NOMO-1 (cell line): Measurements from ENCODE around the gene PPIB.
"Not testable (repeated sequence)": the region's sequence is repeated elsewhere in the genome, so short reads cannot be mapped to it uniquely, and the experiment has no call there.

Source experiments
- DNase-seq, 2 experiments: peaks; one replicate each; lab custom pipeline; 2025; ENCODE audit not compliant: unreplicated experiment in 2 of 2; lab: John Stamatoyannopoulos, UW

PPIB gene

GRCh38 chr15:64141798-64142512 lies 20.9 kb downstream of the PPIB start:
- no peak for DNase-seq

GRCh38 chr15:64138331-64138941 lies 24.4 kb downstream of the PPIB start:
- DNase-seq = no peak

GRCh38 chr15:64137226-64137833 lies 25.5 kb downstream of the PPIB start:
- DNase-seq = no peak

DNA sequence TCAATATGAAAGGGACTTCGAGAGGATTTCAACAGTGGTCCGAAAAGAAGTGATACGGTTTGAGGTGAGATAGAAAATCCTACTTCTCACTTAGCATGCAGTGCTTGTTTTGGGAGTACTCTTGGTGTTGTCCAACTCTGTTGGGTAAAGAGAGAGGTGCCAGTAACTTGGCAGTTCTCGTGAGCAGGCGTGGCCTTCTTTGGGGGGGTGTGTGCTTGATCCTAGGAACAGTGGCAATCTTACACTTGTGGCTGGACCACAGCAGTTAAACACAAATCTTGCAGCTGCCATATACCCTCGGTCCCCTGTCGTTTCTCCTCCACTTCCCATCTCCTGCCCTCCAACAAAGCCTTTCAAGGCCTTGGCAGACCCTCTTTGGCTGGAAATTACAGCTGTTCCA lies 26.5 kb downstream of the PPIB start:
- DNase-seq = no peak

GRCh38 chr15:64134345-64134829 lies 28.4 kb downstream of the PPIB start:
- no peak for DNase-seq

DNA sequence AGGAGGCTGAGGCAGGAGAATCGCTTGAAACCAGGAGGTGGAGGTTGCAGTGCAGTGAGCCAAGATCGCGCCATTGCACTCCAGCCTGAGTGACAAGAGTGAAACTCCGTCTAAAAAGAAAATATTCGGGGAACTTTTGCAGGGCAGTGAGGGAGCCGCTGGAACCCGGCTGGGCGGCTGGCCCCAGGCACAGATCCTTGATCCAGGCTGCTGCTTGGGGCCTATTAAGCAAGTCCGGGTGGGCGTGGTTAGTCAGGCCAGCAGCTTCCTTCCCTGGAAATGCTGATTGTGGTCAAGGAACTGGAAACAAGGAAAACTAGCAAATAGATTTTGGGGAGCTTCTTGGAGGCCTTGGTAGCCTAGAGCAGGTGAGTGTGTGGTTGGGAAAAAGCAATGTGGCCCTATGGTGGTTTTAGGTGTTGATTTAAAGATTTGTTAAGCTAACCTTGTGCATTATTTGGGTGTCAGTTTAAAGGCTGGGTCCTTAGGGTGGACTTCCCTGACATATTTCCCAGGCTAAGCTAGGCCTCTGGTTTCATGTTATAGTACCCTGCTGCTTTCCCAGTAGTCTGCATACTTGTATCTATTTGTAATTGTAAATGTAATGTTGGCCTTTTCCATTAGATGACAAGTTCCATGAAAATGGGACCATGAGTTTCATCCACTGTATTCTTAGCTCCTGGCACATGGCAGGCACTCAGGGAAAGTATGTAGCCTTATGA lies 29.0 kb downstream of the PPIB start:
- DNase-seq = no peak

DNA sequence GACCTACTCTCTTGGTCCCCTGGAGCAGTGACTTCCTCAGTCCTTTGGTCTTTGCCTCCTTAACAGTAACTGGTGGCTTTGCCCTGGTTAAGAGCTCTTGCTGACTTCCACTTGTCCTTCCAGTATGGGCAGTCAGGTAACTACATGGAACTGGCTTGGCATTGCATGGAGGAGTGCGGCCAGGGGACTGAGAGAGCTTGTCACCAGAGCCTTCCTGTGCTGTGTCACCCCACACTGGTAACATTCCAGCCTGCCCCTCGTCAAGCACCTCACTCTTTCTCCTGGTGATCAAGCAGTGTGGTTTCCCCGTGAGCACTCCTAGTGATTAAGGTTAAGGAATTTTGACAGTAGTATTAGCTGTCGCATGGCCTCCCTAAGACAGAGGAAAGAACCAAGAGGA lies 30.6 kb downstream of the PPIB start:
- DNase-seq = no peak

DNA sequence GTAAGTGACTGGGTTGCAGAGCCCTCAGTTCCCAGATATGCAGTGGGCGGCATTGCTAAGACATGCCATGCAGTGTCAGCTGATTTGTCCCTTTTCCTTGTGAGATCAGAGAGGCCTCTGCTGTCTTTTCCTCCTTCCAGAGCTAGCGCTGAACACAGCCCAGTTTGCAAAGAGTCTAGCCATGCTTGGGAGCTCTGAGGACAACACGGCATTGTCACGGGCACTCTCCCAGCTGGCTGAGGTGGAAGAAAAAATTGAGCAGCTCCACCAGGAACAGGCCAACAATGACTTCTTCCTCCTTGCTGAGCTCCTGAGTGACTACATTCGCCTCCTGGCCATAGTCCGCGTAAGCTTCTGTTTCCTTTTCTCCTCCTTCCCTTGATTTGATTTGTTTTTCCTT lies 31.3 kb downstream of the PPIB start:
- DNase-seq = no peak

DNA sequence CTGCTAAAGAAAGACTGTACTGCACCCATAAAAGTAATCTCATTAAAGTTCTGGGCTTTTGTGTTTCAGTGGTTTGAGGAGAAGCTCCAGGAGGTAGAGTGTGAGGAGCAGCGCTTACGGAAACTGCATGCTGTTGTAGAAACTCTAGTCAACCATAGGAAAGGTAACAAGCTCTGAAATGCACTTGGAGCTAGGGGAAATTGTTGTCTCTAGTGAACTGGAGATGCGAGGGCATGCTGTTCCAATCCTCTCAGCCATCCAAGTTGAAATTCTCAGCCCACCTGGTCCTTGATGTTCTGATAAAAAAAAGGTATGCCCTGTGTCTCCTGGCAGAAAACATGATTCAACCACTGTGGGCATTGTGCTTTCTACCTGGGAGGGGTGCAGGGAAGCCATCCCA lies 32.7 kb downstream of the PPIB start:
- DNase-seq = no peak

GRCh38 chr15:64127521-64128270 lies 35.1 kb downstream of the PPIB start:
- no peak for DNase-seq

DNA sequence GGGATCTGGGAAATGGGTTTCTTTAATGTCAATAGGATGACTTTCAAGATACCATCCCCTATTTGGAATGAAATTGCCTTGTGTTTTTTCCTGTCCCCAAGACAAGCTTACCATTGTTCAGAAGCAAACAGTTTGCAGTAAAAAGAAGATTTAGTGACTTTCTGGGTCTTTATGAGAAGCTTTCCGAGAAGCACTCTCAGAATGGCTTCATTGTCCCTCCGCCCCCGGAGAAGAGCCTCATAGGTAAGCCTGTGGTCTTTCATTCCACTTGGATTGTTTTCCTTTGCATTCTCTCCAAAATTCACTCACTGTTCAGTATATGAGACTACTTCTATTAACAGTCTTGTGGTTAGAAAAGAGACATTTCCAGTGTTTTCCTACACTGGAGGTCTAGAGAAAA lies 36.8 kb downstream of the PPIB start:
- no peak for DNase-seq

- no peak for DNase-seq
Measured at GRCh38 chr15:64122936-64123351, 39.9 kb downstream of the PPIB start.

DNA sequence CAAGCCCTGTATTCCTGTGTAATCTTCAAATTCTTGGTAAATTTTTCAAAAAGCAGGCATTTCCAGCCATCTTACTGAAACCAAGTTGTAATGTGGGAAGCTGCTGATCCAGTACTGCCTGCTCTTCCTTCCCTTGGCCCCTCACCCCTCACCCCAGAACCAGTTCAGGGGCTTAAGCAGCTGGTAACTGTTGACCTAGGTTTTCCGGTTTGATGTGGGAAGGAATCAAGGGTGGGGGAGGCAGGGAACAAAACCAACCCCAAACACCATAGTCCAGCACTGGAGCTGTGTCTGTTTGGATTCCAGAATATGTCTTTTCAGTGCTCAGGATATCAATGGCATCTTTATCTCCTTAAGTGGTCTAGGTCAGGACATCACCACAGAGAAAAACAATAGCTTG lies 40.4 kb downstream of the PPIB start:
- DNase-seq = no peak

DNA sequence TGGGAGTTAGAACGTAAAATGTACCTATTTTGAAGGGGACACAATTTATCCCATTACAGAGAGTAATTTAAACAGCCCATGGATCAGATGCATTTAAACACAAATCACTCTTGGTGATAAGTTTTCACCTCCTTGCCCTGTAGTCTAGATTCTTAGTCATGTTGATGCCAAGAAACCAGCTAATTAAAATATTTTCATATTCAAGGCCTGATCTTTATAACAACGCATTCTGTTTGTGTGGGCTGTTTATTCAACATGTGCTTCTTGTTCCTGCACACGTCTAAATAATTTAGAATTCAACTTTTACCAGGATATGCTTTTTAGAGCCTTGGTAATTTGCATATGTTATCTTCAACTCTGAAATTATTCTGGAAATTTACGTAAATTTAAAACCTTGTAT lies 41.2 kb downstream of the PPIB start:
- DNase-seq = no peak

DNA sequence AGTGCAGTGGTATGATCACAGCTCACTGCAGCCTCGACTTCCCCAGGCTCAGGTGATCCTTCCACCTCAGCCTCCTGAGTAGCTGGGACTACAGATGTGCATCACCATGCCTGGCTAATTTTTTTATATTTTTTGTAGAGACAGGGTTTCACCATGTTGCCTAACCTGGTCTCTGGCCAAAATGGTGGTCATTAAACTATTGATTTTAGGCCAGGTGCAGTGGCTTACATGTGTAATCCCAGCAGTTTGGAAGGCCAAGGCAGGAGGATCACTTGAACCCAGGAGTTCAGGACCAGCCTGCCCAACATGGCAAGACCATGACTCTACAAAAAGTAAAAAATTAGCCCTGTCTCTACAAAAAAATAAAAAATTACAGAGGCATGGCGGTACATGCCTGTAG lies 42.5 kb downstream of the PPIB start:
- not testable (repeated sequence) for DNase-seq

DNA sequence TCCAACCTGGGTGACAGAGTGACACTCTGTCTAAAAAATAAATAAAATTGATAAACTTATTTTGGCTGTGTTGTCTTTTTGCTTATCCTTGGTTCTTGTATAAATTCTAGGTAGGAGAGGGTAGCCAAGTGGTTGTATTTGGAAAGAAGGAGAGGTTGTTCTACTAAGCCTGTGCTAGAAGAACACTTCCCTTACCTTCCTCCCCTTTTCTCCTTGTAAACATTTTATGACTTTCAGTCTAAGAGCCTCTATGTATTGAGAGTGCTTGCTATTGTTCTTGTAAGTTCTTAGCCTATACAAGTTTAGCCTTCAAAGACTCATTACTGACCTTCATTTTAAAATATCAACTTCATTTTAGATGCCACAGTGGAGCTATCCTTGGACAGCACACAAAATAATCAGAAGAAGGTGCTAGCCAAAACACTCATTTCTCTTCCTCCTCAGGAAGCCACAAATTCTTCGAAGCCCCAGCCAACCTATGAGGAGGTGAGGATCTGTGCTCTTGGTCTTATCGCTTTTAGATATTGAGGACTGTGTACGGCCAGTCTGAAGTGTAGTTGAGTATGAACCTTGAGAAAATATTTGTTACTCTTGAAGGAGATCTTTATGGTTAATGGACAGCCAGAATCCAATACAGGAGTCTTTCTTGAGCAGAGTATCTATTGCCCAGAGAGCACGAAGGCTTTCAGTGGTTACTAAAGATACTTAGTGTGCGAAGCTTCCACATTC lies 44.9 kb downstream of the PPIB start:
- no peak for DNase-seq

- DNase-seq = peak; percentile 41 to 73
Measured at GRCh38 chr15:64112904-64113303, 49.9 kb downstream of the PPIB start.

- no peak for DNase-seq
Measured at GRCh38 chr15:64112073-64112772, 50.6 kb downstream of the PPIB start.

DNA sequence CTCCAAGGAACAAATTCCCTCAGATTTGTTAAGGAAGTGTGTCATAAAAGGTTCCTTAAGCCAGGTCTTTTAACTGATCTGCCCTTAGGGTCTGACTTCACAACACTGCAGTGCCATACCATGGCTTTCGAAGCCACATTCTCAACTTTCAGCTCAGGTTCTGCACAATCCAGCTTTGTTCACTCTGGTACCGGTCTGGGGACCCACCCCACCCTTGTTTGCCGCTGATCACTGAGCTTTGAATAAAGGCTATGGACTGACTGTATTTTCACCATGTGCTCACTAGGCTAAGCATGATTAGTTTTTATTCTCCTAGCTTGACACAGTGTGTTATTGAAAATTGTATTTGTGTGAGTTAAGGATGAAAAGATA lies 51.2 kb downstream of the PPIB start:
- no peak for DNase-seq
